Brain microvascular endothelial cell (primary cell): ENCODE measurements around the gene CSF1.
"Not testable (repeated sequence)": the region's sequence is repeated elsewhere in the genome, so short reads cannot be mapped to it uniquely, and the experiment has no call there.

Experiments used
- DNase-seq: peaks from one replicate; pipeline ENCODE4 v3.0.0-alpha.2; 2020
- H3K27ac ChIP-seq: fragments of 250-450 bp; sonication (Bioruptor Pico); 2 replicates; pipeline ENCODE4 v1.5.1; 2020; ENCODE audit warnings: mild to moderate bottlenecking, moderate library complexity
- H3K27me3 ChIP-seq: fragments of 250-450 bp; sonication (Bioruptor Pico); replicated peaks from 2 replicates; pipeline ENCODE4 v1.5.1; 2020; ENCODE audit warnings: mild to moderate bottlenecking
- H3K36me3 ChIP-seq: fragments of 250-450 bp; sonication (Bioruptor Pico); replicated peaks from 2 replicates; pipeline ENCODE4 v1.5.1; 2020; ENCODE audit warnings: mild to moderate bottlenecking
- H3K4me3 ChIP-seq: 2 replicates; pipeline ENCODE4 v1.5.1; 2011; ENCODE audit warnings: low read depth, mild to moderate bottlenecking, control low read depth, low read length, moderate library complexity
- CTCF ChIP-seq: IDR thresholded peaks from 2 replicates; pipeline ENCODE4 v1.5.1; 2011; ENCODE audit warnings: low read depth, mild to moderate bottlenecking, moderate library complexity, low read length, control low read depth, inconsistent platforms; ENCODE audit errors: missing control alignments
- in situ Hi-C: cut with HindIII; loops from 2 replicates; pipeline ENCODE4 v1.10.0; 2017; ENCODE audit warnings: low sequenced_read_pairs, low pct_ligation_motif_present

The CSF1 gene

GRCh38 chr1:109877317-109877771 lies 33.3 kb upstream of the CSF1 start:
- Histone ChIP-seq H3K4me3 (no peak overlapping the region), H3K27me3 (no peaks in the 10 kb centered on the region), H3K36me3 (no peaks in the 10 kb centered on the region), H3K27ac (peak overlapping the region; percentile 70)
- in situ Hi-C loops: no loop called here
- TF ChIP-seq CTCF: peak; percentile 52
- DNase-seq: peak; percentile 84

GRCh38 chr1:109877776-109878175 lies 32.9 kb upstream of the CSF1 start:
- peak overlapping the region; percentile 70 for H3K27ac ChIP-seq
- H3K27me3 ChIP-seq: no peaks in the 10 kb centered on the region
- DNase-seq: no peak
- no peak overlapping the region for H3K4me3 ChIP-seq
- no peaks in the 10 kb centered on the region for H3K36me3 ChIP-seq
- in situ Hi-C loops: no loop called here
- TF ChIP-seq CTCF: no peak

- TF ChIP-seq CTCF: no peak
- Histone ChIP-seq H3K27ac (no peak overlapping the region), H3K36me3 (no peaks in the 10 kb centered on the region), H3K27me3 (no peaks in the 10 kb centered on the region), H3K4me3 (no peak overlapping the region)
- no peak for DNase-seq
- in situ Hi-C loops: no loop called here
Measured at GRCh38 chr1:109878531-109879104, 32.0 kb upstream of the CSF1 start.

- in situ Hi-C loops, H3K27ac ChIP-seq, H3K36me3 ChIP-seq, DNase-seq, H3K27me3 ChIP-seq, H3K4me3 ChIP-seq: not testable (repeated sequence)
Measured at GRCh38 chr1:109879371-109879770, 31.3 kb upstream of the CSF1 start.

- H3K27me3 ChIP-seq: no peaks in the 10 kb centered on the region
- TF ChIP-seq CTCF: no peak
- DNase-seq: no peak
- in situ Hi-C loops: no loop called here
- no peaks in the 10 kb centered on the region for H3K36me3 ChIP-seq
- H3K4me3 ChIP-seq: no peak overlapping the region
- no peak overlapping the region for H3K27ac ChIP-seq
Measured at GRCh38 chr1:109879881-109880525, 30.6 kb upstream of the CSF1 start.

- Histone ChIP-seq H3K27me3 (no peaks in the 10 kb centered on the region), H3K36me3 (no peaks in the 10 kb centered on the region), H3K4me3 (no peak overlapping the region), H3K27ac (no peak overlapping the region)
- no peak for DNase-seq
- no peak for TF ChIP-seq CTCF
- in situ Hi-C loops: no loop called here
Measured at GRCh38 chr1:109880971-109881894, 29.4 kb upstream of the CSF1 start.
